GM19395 (cell line): Measurements from ENCODE around the gene ITGA2.
"Not testable (repeated sequence)": the region's sequence is repeated elsewhere in the genome, so short reads cannot be mapped to it uniquely, and the experiment has no call there.

Experiments used
- ATAC-seq: cut with Tn5 transposase; IDR thresholded peaks from one replicate; pipeline ENCODE4 v1.9.1; 2021; ENCODE audit warnings: mild to moderate bottlenecking, moderate library complexity; ENCODE audit not compliant: unreplicated experiment

ITGA2 gene

GRCh38 chr5:53092242-53092641 is 103.1 kb downstream of the ITGA2 start:
- ATAC-seq = no peak

GRCh38 chr5:53095217-53095616 is 106.1 kb downstream of the ITGA2 start:
- ATAC-seq = no peak

- ATAC-seq = peak; percentile 93
Observed at GRCh38 chr5:53095931-53096525, 106.9 kb downstream of the ITGA2 start.

- ATAC-seq = no peak
Observed at GRCh38 chr5:53099546-53099945, 110.4 kb downstream of the ITGA2 start.

GRCh38 chr5:53100606-53101005 is 111.5 kb downstream of the ITGA2 start:
- no peak for ATAC-seq

GRCh38 chr5:53105611-53106300 is 116.6 kb downstream of the ITGA2 start:
- ATAC-seq = no peak

- peak; percentile 32 for ATAC-seq
Observed at GRCh38 chr5:53109056-53109442, 119.9 kb downstream of the ITGA2 start.

- ATAC-seq = peak; percentile 95
Observed at GRCh38 chr5:53109443-53110127, 120.4 kb downstream of the ITGA2 start, which contains the start of gene MOCS2. Gene MOCS2 (minus strand): TSS chr5:53109757. CDS start chr5:53107174, 2,583 bp downstream.

GRCh38 chr5:53110156-53110555 is 121.0 kb downstream of the ITGA2 start:
- peak; percentile 13 for ATAC-seq

- ATAC-seq = no peak
Observed at GRCh38 chr5:53111139-53111538, 122.0 kb downstream of the ITGA2 start.

GRCh38 chr5:53112307-53112706 is 123.2 kb downstream of the ITGA2 start:
- not testable (repeated sequence) for ATAC-seq

- ATAC-seq = no peak
Observed at GRCh38 chr5:53112909-53113308, 123.8 kb downstream of the ITGA2 start.

GRCh38 chr5:53113947-53114346 is 124.8 kb downstream of the ITGA2 start:
- no peak for ATAC-seq

GRCh38 chr5:53114988-53115387 is 125.8 kb downstream of the ITGA2 start:
- ATAC-seq = no peak

GRCh38 chr5:53116597-53116996 is 127.4 kb downstream of the ITGA2 start:
- ATAC-seq = no peak

GRCh38 chr5:53118879-53119278 is 129.7 kb downstream of the ITGA2 start:
- no peak for ATAC-seq

- no peak for ATAC-seq
Observed at GRCh38 chr5:53120165-53120564, 131.0 kb downstream of the ITGA2 start.

GRCh38 chr5:53123702-53124101 is 134.6 kb downstream of the ITGA2 start:
- no peak for ATAC-seq

- no peak for ATAC-seq
Observed at GRCh38 chr5:53126521-53126920, 137.4 kb downstream of the ITGA2 start.

GRCh38 chr5:53127107-53127506 is 138.0 kb downstream of the ITGA2 start:
- no peak for ATAC-seq

GRCh38 chr5:53128481-53128880 is 139.3 kb downstream of the ITGA2 start:
- no peak for ATAC-seq

GRCh38 chr5:53130266-53130665 is 141.1 kb downstream of the ITGA2 start:
- ATAC-seq = no peak
